NCI-H1436 (cell line): Measurements from ENCODE around the gene ITPRID2.
"Not testable (repeated sequence)": the region's sequence is repeated elsewhere in the genome, so short reads cannot be mapped to it uniquely, and the experiment has no call there.

Source experiments
- DNase-seq: peaks from one replicate; lab custom pipeline; 2025; lab: John Stamatoyannopoulos, UW

ITPRID2 gene

DNA sequence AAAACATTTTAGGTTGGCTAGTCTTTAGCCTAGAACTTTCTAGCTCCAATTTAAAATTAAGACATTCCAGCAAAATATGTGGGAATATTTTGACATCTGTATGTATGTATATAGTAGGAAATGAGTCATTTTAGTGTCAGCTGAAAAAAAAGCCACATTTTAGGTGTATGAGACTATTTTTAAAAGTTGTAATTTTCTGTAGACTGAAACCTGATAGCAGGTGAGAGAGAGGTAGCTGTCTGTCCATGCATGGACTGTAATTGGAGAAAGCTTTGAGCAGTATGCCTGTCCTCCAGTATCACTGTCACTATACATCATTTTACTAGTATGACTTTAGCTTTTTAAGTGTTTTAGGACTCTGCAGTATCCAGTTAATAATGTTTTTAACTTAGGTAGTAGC lies 68.0 kb downstream of the ITPRID2 start:
- DNase-seq: no peak

GRCh38 chr2:181961167-181961566 lies 69.6 kb downstream of the ITPRID2 start:
- not testable (repeated sequence) for DNase-seq

DNA sequence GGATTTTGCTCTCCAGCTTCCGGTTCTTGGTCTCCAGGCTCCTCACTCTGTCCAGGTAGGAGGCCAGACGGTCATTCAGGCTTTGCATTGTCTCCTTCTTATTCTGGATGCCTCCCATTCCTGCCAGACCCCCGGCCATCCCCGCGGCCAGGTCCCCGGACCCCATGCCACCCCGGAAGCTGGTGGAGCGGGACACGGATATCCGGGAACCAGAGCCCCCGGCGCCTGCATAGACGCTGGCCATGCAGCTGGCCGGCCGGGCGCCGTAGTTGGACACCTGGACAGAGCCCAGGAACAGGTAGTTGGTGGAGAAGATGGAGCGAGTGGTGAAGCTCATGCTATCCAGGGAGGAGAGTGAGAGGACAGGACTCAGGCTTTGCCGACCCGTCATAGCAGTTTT lies 70.6 kb downstream of the ITPRID2 start:
- DNase-seq: no peak

- no peak for DNase-seq
Observed at GRCh38 chr2:181970160-181970794, 78.7 kb downstream of the ITPRID2 start.

GRCh38 chr2:181971032-181971431 lies 79.5 kb downstream of the ITPRID2 start:
- DNase-seq: no peak

DNA sequence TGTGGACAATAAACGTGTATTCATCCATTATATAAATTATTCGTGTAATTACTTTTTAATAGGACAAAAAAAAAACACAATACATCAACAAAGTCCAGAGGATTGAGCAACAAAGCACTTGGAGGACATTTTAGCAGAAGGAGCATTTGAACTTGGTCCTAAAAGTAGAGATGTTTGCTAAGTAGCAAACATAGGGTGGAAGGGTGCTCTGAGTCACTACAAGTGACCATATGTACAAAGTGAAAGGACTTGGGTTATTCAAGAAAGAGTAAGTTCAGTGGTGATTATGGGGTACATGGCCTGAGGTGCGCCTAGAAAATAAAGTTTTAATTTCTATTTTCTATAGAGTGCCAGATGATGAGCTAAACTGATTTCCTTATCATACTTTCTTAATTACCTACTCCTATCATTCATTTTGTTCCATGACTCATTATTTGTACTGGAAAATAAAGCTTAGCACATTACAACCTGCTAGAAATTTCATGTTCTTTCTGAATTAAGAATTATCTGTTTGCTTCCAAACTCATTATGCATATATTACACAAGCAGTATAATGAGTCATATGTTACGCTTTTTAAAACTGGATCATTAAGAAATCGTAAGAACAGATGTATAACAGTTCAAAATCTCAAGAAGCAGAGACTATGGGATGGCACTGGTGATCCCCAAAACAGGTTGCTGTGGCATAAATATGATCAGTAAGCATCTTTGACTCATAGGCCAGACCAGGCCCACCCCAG lies 81.1 kb downstream of the ITPRID2 start:
- DNase-seq: no peak

- DNase-seq: no peak
Observed at GRCh38 chr2:181973171-181973783, 81.7 kb downstream of the ITPRID2 start.

DNA sequence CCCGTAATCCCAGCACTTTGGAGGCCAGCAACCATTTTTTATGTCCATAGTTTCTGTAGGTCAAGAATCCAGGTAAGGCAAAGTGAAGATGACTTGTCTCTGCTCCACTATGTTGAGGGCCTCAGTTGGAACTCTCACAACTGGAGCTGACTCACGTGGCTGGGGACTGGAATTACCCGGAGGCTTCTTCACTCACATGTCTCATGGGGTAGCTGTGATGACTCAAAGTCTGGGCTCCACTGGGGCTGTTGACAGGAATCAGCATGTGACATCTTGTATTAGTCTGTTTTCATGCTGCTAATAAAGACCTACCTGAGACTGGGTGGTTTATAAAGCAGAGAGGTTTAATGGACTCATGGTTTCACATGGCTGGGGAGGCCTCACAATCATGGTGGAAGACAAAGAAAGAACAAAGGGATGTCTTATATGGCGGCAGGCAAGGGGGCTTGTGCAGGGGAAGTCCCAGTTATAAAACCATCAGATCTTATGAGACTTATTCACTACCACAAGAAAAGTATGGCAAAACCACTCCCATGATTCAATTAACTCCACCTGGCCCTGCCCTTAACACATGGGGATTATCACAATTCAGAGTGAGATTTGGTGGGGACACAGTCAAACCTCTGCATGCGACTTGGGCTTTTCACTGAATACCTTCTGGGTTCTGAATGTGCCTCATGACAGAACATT lies 86.3 kb downstream of the ITPRID2 start:
- no peak for DNase-seq

DNA sequence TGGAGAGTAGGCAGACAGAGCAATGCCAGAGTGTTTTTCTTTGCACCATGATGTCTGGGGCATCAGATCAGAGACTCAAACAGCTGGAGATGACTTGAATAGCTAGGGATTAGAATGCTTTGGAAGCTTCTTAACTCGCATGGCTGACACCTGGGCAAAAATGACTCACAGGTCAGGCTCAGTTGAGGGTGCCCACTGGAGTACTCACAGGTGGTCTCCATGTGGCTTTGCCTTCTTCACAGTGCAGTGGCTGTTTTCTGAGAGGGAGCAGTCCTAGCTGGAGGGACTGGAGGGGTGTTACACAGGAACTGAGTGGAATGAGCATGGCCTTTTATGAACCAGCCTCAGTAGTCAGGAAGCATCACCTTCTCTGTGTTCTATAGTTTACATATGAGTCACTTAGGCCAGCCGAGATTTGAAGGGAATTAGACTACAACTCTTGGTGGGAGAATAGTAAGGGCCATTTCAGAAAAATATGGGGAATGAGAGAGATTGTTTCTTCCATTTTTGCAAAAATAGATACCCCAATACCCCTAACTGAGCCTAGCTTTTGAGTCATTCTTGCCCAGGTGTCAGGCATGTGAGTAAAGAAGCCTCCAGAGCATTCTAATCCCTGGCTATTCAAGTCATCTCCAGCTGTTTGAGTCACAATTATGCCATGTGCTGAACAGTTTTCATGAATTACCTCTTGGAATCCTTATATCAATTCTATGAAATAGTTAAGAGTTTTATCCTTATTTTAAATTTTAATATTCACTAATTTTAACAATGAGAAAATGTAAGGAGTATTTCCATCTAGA lies 87.0 kb downstream of the ITPRID2 start:
- DNase-seq: no peak
